Measurements from ENCODE around the gene AUTS2.

AUTS2 gene

GRCh38 chr7:69598081-69598486 is at the start of gene AUTS2:
Gene AUTS2, plus strand, starts transcription at chr7:69598475. Its CDS starts 1,179 bp downstream, at chr7:69599654.
- peaks cover 3% of the 10 kb centered on the region; the same call in 1 of the 2 replicates for H3K36me3 ChIP-seq (ENCODE audit: insufficient read depth, low read length)
- peak within 1 kb of the TSS; percentile 94 for H3K9ac ChIP-seq (ENCODE audit: low read length)
- peaks cover 38% of the 10 kb centered on the region for H3K4me1 ChIP-seq (ENCODE audit: insufficient read depth, low read length, severe bottlenecking)
- no peaks in the 10 kb centered on the region for H3K27me3 ChIP-seq (ENCODE audit: insufficient read depth, low read length)
- TF ChIP-seq CTCF (IDR thresholded peaks at IDR 0.05; ENCODE audit: low read length) (no peak), EZH2 (IDR thresholded peaks at IDR 0.05; ENCODE audit: borderline replicate concordance, low read length) (no peak)
- peak within 1 kb of the TSS; percentile 73 for H3K27ac ChIP-seq (ENCODE audit: low read depth, low read length, poor library complexity, severe bottlenecking)
- peaks cover 46% of the 10 kb centered on the region for H3K79me2 ChIP-seq (ENCODE audit: insufficient read depth, low read length)
- peaks cover 6% of the 10 kb centered on the region; the same call in 1 of the 2 replicates for H3F3A ChIP-seq (ENCODE audit: insufficient read depth, low read length)
- H3K9me3 ChIP-seq (ENCODE audit: low read length), result no peaks in the 10 kb centered on the region
- H3K9me2 ChIP-seq (ENCODE audit: low read depth, low read length), result no peaks in the 10 kb centered on the region
- H3K4me2 ChIP-seq (ENCODE audit: low read length), result peak within 1 kb of the TSS; percentile 98
- no peaks in the 10 kb centered on the region for H4K20me1 ChIP-seq (ENCODE audit: insufficient read depth, low read length)
- H2AFZ ChIP-seq (ENCODE audit: low read length), result peak within 1 kb of the TSS; percentile 59; the same call in 1 of the 2 replicates
- H3K4me3 ChIP-seq (ENCODE audit: low read depth, low read length, poor library complexity, severe bottlenecking), result peak within 1 kb of the TSS; percentile 83

- Histone ChIP-seq H3K36me3 (ENCODE audit: insufficient read depth, low read length) (no peaks in the 10 kb centered on the region), H3K4me1 (ENCODE audit: insufficient read depth, low read length, severe bottlenecking) (peaks cover 6% of the 10 kb centered on the region), H2AFZ (ENCODE audit: low read length) (no peak overlapping the region), H3K79me2 (ENCODE audit: insufficient read depth, low read length) (no peaks in the 10 kb centered on the region), H3K4me2 (ENCODE audit: low read length) (no peak overlapping the region), H3K27me3 (ENCODE audit: insufficient read depth, low read length) (no peaks in the 10 kb centered on the region), H3K27ac (ENCODE audit: low read depth, low read length, poor library complexity, severe bottlenecking) (no peak overlapping the region), H3K9me3 (ENCODE audit: low read length) (no peaks in the 10 kb centered on the region), H4K20me1 (ENCODE audit: insufficient read depth, low read length) (no peaks in the 10 kb centered on the region), H3K9ac (ENCODE audit: low read length) (no peak overlapping the region), H3F3A (ENCODE audit: insufficient read depth, low read length) (no peaks in the 10 kb centered on the region), H3K9me2 (ENCODE audit: low read depth, low read length) (no peaks in the 10 kb centered on the region), H3K4me3 (ENCODE audit: low read depth, low read length, poor library complexity, severe bottlenecking) (no peak overlapping the region)
- TF ChIP-seq CTCF (IDR thresholded peaks at IDR 0.05; ENCODE audit: low read length) (no peak), EZH2 (IDR thresholded peaks at IDR 0.05; ENCODE audit: borderline replicate concordance, low read length) (no peak)
These were observed 47.3 kb upstream of the AUTS2 start for GRCh38 chr7:69550991-69551390.

- Histone ChIP-seq H2AFZ (ENCODE audit: low read length) (no peak overlapping the region), H3K27ac (ENCODE audit: low read depth, low read length, poor library complexity, severe bottlenecking) (no peak overlapping the region), H3K36me3 (ENCODE audit: insufficient read depth, low read length) (no peaks in the 10 kb centered on the region), H3F3A (ENCODE audit: insufficient read depth, low read length) (no peaks in the 10 kb centered on the region), H3K79me2 (ENCODE audit: insufficient read depth, low read length) (no peaks in the 10 kb centered on the region), H3K9me2 (ENCODE audit: low read depth, low read length) (no peaks in the 10 kb centered on the region), H3K9ac (ENCODE audit: low read length) (no peak overlapping the region), H3K9me3 (ENCODE audit: low read length) (no peaks in the 10 kb centered on the region), H4K20me1 (ENCODE audit: insufficient read depth, low read length) (no peaks in the 10 kb centered on the region), H3K27me3 (ENCODE audit: insufficient read depth, low read length) (no peaks in the 10 kb centered on the region), H3K4me1 (ENCODE audit: insufficient read depth, low read length, severe bottlenecking) (peaks cover 6% of the 10 kb centered on the region), H3K4me2 (ENCODE audit: low read length) (no peak overlapping the region), H3K4me3 (ENCODE audit: low read depth, low read length, poor library complexity, severe bottlenecking) (no peak overlapping the region)
- TF ChIP-seq EZH2 (IDR thresholded peaks at IDR 0.05; ENCODE audit: borderline replicate concordance, low read length), result no peak
- TF ChIP-seq CTCF (IDR thresholded peaks at IDR 0.05; ENCODE audit: low read length), result no peak
These were observed 45.1 kb upstream of the AUTS2 start for GRCh38 chr7:69553190-69553589.

All from OCI-LY1 (cell line).